Measurements from ENCODE around the gene NWD2.
"Not testable (repeated sequence)": the region's sequence is repeated elsewhere in the genome, so short reads cannot be mapped to it uniquely, and the experiment has no call there.

Gene NWD2

GRCh38 chr4:37393889-37394288 is 149.3 kb downstream of the NWD2 start:
- DNase-seq (ENCODE audit: low read depth), result no peak

- DNase-seq (ENCODE audit: low read depth), result no peak
These were observed 153.0 kb downstream of the NWD2 start for GRCh38 chr4:37397505-37397904.

GRCh38 chr4:37400241-37400881 is 155.8 kb downstream of the NWD2 start:
- no peak for DNase-seq (ENCODE audit: low read depth)

GRCh38 chr4:37407938-37408826 is 163.6 kb downstream of the NWD2 start:
- DNase-seq (ENCODE audit: low read depth), result not testable (repeated sequence)

- not testable (repeated sequence) for DNase-seq (ENCODE audit: low read depth)
These were observed 169.1 kb downstream of the NWD2 start for GRCh38 chr4:37413612-37414011.

- no peak for DNase-seq (ENCODE audit: low read depth)
These were observed 171.4 kb downstream of the NWD2 start for GRCh38 chr4:37415845-37416369.

GRCh38 chr4:37421614-37422013 is 177.1 kb downstream of the NWD2 start:
- DNase-seq (ENCODE audit: low read depth), result no peak

- DNase-seq (ENCODE audit: low read depth), result no peak
These were observed 177.6 kb downstream of the NWD2 start for GRCh38 chr4:37422102-37422501.

- DNase-seq (ENCODE audit: low read depth), result no peak
These were observed 178.1 kb downstream of the NWD2 start for GRCh38 chr4:37422638-37423037.

- DNase-seq (ENCODE audit: low read depth), result no peak
These were observed 178.8 kb downstream of the NWD2 start for GRCh38 chr4:37423310-37423709.

- no peak for DNase-seq (ENCODE audit: low read depth)
These were observed 180.2 kb downstream of the NWD2 start for GRCh38 chr4:37424753-37425152.

- no peak for DNase-seq (ENCODE audit: low read depth)
These were observed 181.3 kb downstream of the NWD2 start for GRCh38 chr4:37425857-37426256.

GRCh38 chr4:37427193-37427592 is 182.7 kb downstream of the NWD2 start:
- DNase-seq (ENCODE audit: low read depth), result no peak

GRCh38 chr4:37429906-37430305 is 185.4 kb downstream of the NWD2 start:
- no peak for DNase-seq (ENCODE audit: low read depth)

GRCh38 chr4:37430718-37431416 is 186.3 kb downstream of the NWD2 start:
- no peak for DNase-seq (ENCODE audit: low read depth)

- no peak for DNase-seq (ENCODE audit: low read depth)
These were observed 186.8 kb downstream of the NWD2 start for GRCh38 chr4:37431417-37431743.

- DNase-seq (ENCODE audit: low read depth), result no peak
These were observed 189.9 kb downstream of the NWD2 start for GRCh38 chr4:37434469-37434868.

- no peak for DNase-seq (ENCODE audit: low read depth)
These were observed 192.0 kb downstream of the NWD2 start for GRCh38 chr4:37436546-37436945.

GRCh38 chr4:37437163-37437562 is 192.6 kb downstream of the NWD2 start:
- no peak for DNase-seq (ENCODE audit: low read depth)

GRCh38 chr4:37438564-37439279 is 194.2 kb downstream of the NWD2 start:
- DNase-seq (ENCODE audit: low read depth), result no peak

GRCh38 chr4:37439809-37440474 is 195.4 kb downstream of the NWD2 start:
- DNase-seq (ENCODE audit: low read depth), result no peak

GRCh38 chr4:37440501-37440900 is 196.0 kb downstream of the NWD2 start:
- no peak for DNase-seq (ENCODE audit: low read depth)
